GM12892 (cell line): Measurements from ENCODE around the gene FCER2.

ENCODE experiments used
- POLR2A ChIP-seq: IDR thresholded peaks from 2 replicates; pipeline ENCODE4 v1.6.1; 2011; ENCODE audit warnings: low read depth, low read length, control low read depth
- POLR2AphosphoS5 ChIP-seq: IDR thresholded peaks from 2 replicates; pipeline ENCODE4 v1.6.1; 2011; ENCODE audit warnings: low read depth, low read length, control low read depth

DNA sequence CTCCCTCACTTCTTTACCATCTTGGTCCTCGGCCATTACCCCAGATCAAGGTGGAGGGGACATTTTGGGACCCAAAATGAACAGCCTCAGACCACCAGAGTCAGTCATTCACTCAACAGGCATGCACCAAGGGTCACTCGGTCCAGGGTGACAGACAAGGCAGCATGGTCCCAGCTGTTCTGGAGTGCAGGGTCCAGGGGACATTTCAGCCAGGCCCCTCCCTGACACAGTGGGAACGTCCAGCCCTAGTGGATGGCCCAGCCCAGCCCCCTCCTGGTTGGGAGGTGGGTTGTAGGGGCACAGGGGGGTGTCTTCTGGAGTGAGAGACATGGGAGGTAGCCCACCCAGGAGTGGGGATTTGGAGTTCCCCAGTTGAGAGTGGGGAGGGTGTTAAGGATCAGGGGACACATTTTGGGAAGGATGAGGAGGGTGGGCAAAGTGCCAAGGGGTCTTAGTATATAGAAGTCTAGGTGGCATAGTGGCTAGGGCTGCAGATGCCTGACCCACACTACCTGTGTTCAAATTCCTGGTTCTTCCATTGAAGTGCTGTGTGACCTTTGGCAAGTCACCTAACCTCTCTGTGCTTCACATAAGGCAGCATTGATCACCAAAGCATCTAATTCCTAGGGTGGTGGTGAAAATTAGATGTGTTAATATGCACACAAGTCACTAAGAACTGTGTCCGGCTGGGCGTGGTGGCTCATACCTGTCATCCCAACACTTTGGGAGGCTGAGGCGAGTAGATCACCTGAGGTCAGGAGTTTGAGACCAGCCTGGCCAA lies 2.5 kb upstream of the FCER2 start:
- TF ChIP-seq POLR2A (no peak), POLR2AphosphoS5 (no peak)
